Tibial artery (tissue), 4 donors: Measurements from ENCODE around the gene LSM11.

Experiments
- DNase-seq, 2 donors: peaks; one replicate each; pipeline ENCODE4 v3.0.0-alpha.2; 2019
- H3K27ac ChIP-seq, 2 donors: fragments of 200-600 bp; sonication (generic) in 1 of 2; 1 replicate in 1 of 2; 2 replicates in 1 of 2; pipeline ENCODE4 v1.5.1; 2018 to 2019; ENCODE audit warnings: mild to moderate bottlenecking in 1 of 2
- H3K27me3 ChIP-seq, 2 donors: fragments of 200-600 bp; sonication (generic) in 1 of 2; one replicate each; pipeline versions ENCODE4 v1.5.1 to v1.6.0; 2016 to 2019
- H3K36me3 ChIP-seq, 3 donors: fragments of 200-600 bp; sonication (generic) in 2 of 3; one replicate each; pipeline ENCODE4 v1.5.1; 2016 to 2019; ENCODE audit warnings: mild to moderate bottlenecking in 2 of 3
- H3K4me1 ChIP-seq, 4 donors: fragments of 200-600 bp; sonication (generic) in 2 of 4; 1 replicate in 3 of 4; 2 replicates in 1 of 4; pipeline ENCODE4 v1.5.1; 2016 to 2019
- H3K4me3 ChIP-seq, 2 donors: fragments of 200-600 bp; sonication (generic) in 1 of 2; 1 replicate in 1 of 2; 2 replicates in 1 of 2; pipeline ENCODE4 v1.5.1; 2018 to 2019; ENCODE audit warnings: mild to moderate bottlenecking in 2 of 2
- H3K9me3 ChIP-seq, 3 donors: fragments of 200-600 bp; sonication (generic) in 1 of 3; one replicate each; pipeline ENCODE4 v1.5.1; 2016 to 2019
- CTCF ChIP-seq, 2 experiments: fragments of 200-600 bp in 1 of 2; fragments of 450-650 bp in 1 of 2; IDR thresholded peaks; one replicate each; pipeline ENCODE4 v1.5.1; 2017 to 2019; ENCODE audit warnings: antibody characterized with exemption in 2 of 2, mild to moderate bottlenecking in 1 of 2, moderate library complexity in 1 of 2
- intact Hi-C: fragments of 100-400 bp; cut with DNase I; formaldehyde crosslinking; loops from one replicate; pipeline ENCODE4 v1.15.0; 2023; ENCODE audit warnings: low total_unique reads

LSM11 gene

GRCh38 chr5:157778121-157778805 is 34.8 kb downstream of the LSM11 start:
- Histone ChIP-seq H3K4me1 (no peaks in the 10 kb centered on the region), H3K36me3 (peaks cover 0 to 1% (median 1%) of the 10 kb centered on the region in 3 donors), H3K27ac (no peak overlapping the region), H3K9me3 (no peaks in the 10 kb centered on the region), H3K4me3 (no peak overlapping the region), H3K27me3 (no peaks in the 10 kb centered on the region)
- intact Hi-C loops, result no loop called here
- DNase-seq, result no peak
- no peak for TF ChIP-seq CTCF (IDR thresholded peaks at IDR 0.05)

- H3K27me3 ChIP-seq, result no peaks in the 10 kb centered on the region
- peaks cover 0 to 10% (median 8%) of the 10 kb centered on the region in 3 donors for H3K36me3 ChIP-seq
- no peak for TF ChIP-seq CTCF (IDR thresholded peaks at IDR 0.05)
- H3K4me1 ChIP-seq, result no peaks in the 10 kb centered on the region
- H3K9me3 ChIP-seq, result no peaks in the 10 kb centered on the region
- H3K27ac ChIP-seq, result no peak overlapping the region
- H3K4me3 ChIP-seq, result no peak overlapping the region
- intact Hi-C loops, result no loop called here
- no peak for DNase-seq
These were observed 35.7 kb downstream of the LSM11 start for GRCh38 chr5:157779221-157779620.

- Histone ChIP-seq H3K9me3 (no peaks in the 10 kb centered on the region), H3K4me3 (no peak overlapping the region), H3K4me1 (no peaks in the 10 kb centered on the region), H3K27ac (no peak overlapping the region), H3K36me3 (peaks cover 14 to 48% (median 37%) of the 10 kb centered on the region in 3 donors), H3K27me3 (no peaks in the 10 kb centered on the region)
- TF ChIP-seq CTCF (IDR thresholded peaks at IDR 0.05), result no peak
- intact Hi-C loops, result no loop called here
- no peak for DNase-seq
These were observed 42.3 kb downstream of the LSM11 start for GRCh38 chr5:157785801-157786200.

GRCh38 chr5:157793301-157793700 is 49.8 kb downstream of the LSM11 start:
- Histone ChIP-seq H3K27me3 (no peaks in the 10 kb centered on the region), H3K36me3 (peaks cover 18 to 46% (median 46%) of the 10 kb centered on the region in 3 donors), H3K9me3 (no peaks in the 10 kb centered on the region), H3K4me1 (peaks cover 0 to 2% (median 0%) of the 10 kb centered on the region in 4 donors), H3K27ac (no peak overlapping the region), H3K4me3 (no peak overlapping the region)
- intact Hi-C loops, result no loop called here
- no peak for DNase-seq
- no peak for TF ChIP-seq CTCF (IDR thresholded peaks at IDR 0.05)

- Histone ChIP-seq H3K36me3 (peaks cover 18 to 56% (median 33%) of the 10 kb centered on the region in 3 donors), H3K4me1 (peaks cover 0 to 2% (median 0%) of the 10 kb centered on the region in 4 donors), H3K4me3 (no peak overlapping the region), H3K27ac (no peak overlapping the region), H3K9me3 (no peaks in the 10 kb centered on the region), H3K27me3 (no peaks in the 10 kb centered on the region)
- intact Hi-C loops, result no loop called here
- no peak for TF ChIP-seq CTCF (IDR thresholded peaks at IDR 0.05)
- DNase-seq, result no peak
These were observed 56.1 kb downstream of the LSM11 start for GRCh38 chr5:157799578-157799977.
